Kidney (tissue), 14 donors: Measurements from ENCODE around the gene ST8SIA3. TPM values are rescaled to one million over a fixed set of nuclear protein-coding genes. Genes with fewer than 3 reads are reported as not detected.

Experiments
- DNase-seq, 5 donors: peaks; one replicate each; pipeline ENCODE4 v3.0.0-alpha.2; 2013 to 2020
- FAIRE-seq: peaks from 2 replicates; lab custom pipeline; 2012; peaks lifted over from hg19 to GRCh38; lab: Jason Lieb, UNC
- H3K27ac ChIP-seq, 2 donors: one replicate each; pipeline ENCODE4 v1.7.0; 2013; ENCODE audit warnings: low read depth in 2 of 2, low read length in 2 of 2, inconsistent platforms in 1 of 2
- H3K27me3 ChIP-seq: one replicate; pipeline ENCODE4 v1.7.1; 2013; ENCODE audit warnings: low read length, inconsistent platforms; ENCODE audit not compliant: control insufficient read depth, insufficient read depth
- H3K36me3 ChIP-seq, 3 donors: one replicate each; pipeline versions ENCODE4 v1.7.0 to v1.7.1; 2013; ENCODE audit warnings: low read length in 3 of 3, control low read depth in 1 of 3, inconsistent platforms in 1 of 3; ENCODE audit not compliant: insufficient read depth in 3 of 3, control insufficient read depth in 2 of 3
- H3K4me1 ChIP-seq, 3 donors: one replicate each; pipeline versions ENCODE4 v1.7.0 to v1.7.1; 2013; ENCODE audit warnings: low read length in 3 of 3, inconsistent platforms in 1 of 3, low read depth in 1 of 3; ENCODE audit not compliant: control insufficient read depth in 2 of 3, insufficient read depth in 2 of 3
- H3K4me3 ChIP-seq, 3 donors: one replicate each; pipeline versions ENCODE4 v1.7.0 to v1.8.1; 2013; ENCODE audit warnings: low read length in 3 of 3, control low read depth in 1 of 3, inconsistent platforms in 1 of 3
- H3K9ac ChIP-seq, 3 donors: one replicate each; pipeline versions ENCODE4 v1.7.0 to v1.7.1; 2013; ENCODE audit warnings: low read length in 3 of 3, control low read depth in 1 of 3, inconsistent platforms in 1 of 3
- H3K9me3 ChIP-seq, 3 donors: one replicate each; pipeline versions ENCODE4 v1.7.0 to v1.7.1; 2013; ENCODE audit warnings: low read length in 3 of 3, control low read depth in 1 of 3, inconsistent platforms in 1 of 3; ENCODE audit not compliant: control insufficient read depth in 2 of 3, insufficient read depth in 1 of 3
- CTCF ChIP-seq: IDR thresholded peaks from 3 replicates; pipeline ENCODE4 v1.5.1; 2012; ENCODE audit warnings: mild to moderate bottlenecking, moderate library complexity, borderline replicate concordance; ENCODE audit not compliant: insufficient read depth; ENCODE audit errors: extremely low read depth
- intact Hi-C: fragments of 100-400 bp; cut with DNase I; formaldehyde crosslinking; loops from one replicate; pipeline ENCODE4 v1.11.1; 2022
- polyA plus RNA-seq: library from polyadenylated mRNA; stranded (reverse); fragments of 350-450 nt; fragmentation: Illumina TruSeq; extraction: RNeasy Lipid Tissue Mini Kit (QIAGEN cat#74804); gene quantifications from one replicate; pipeline ENCODE4 v1.2.3, GENCODE V29; 2014; ENCODE audit warnings: low read depth, low replicate concordance; ENCODE audit not compliant: insufficient read depth
- total RNA-seq: library from RNA; stranded (reverse); fragmentation: NEBNext Ultra II Directional; extraction: Animal tissue kit (Norgen Biotek cat#: 25700); gene quantifications from one replicate; pipeline ENCODE4 v1.2.1, GENCODE V29; 2021
- donor health status: control.
- donor health status: control.
- donor health status: control.
- donor health status: control.
- donor health status: control.
- donor health status: DM: yes; HTN: yes; CAD: no.
- donor health status: Normal renal cell carcinoma (clear cell type).

Gene ST8SIA3
- total and polyA plus RNA-seq, 2 donors from 2014 or later = not detected

DNA sequence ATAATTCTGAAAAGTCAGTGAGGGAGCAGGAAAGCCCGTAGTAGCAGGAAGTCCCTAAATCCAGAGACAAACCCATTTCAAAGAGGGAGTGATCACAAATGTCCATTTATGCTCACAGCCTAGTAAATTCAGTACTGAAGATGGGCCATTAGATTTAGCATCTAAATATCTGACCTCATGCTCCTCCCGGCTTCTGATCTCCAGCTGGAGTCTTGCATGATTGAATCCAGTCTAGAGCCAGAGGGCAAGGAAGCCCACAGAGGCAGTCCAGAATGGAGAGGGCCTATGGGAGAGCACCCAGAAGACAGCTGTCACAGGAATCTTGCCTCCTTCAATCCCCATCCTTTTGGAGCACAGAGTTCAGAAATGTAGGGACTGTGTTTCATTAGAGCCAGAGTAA lies 16.0 kb upstream of the ST8SIA3 start:
- no peak for TF ChIP-seq CTCF
- Histone ChIP-seq H3K9ac (no peak overlapping the region), H3K27ac (no peak overlapping the region), H3K36me3 (no peaks in the 10 kb centered on the region), H3K4me1 (no peaks in the 10 kb centered on the region), H3K27me3 (no peaks in the 10 kb centered on the region), H3K9me3 (no peaks in the 10 kb centered on the region), H3K4me3 (no peak overlapping the region)
- FAIRE-seq (no peak), DNase-seq (no peak)
- intact Hi-C loops = no loop called here

GRCh38 chr18:57337890-57338289 lies 14.5 kb upstream of the ST8SIA3 start:
- TF ChIP-seq CTCF = no peak
- no peak for FAIRE-seq
- intact Hi-C loops = no loop called here
- Histone ChIP-seq H3K4me3 (no peak overlapping the region), H3K27me3 (no peaks in the 10 kb centered on the region), H3K27ac (no peak overlapping the region), H3K4me1 (no peaks in the 10 kb centered on the region), H3K9me3 (no peaks in the 10 kb centered on the region), H3K9ac (no peak overlapping the region), H3K36me3 (no peaks in the 10 kb centered on the region)
- peak in 3 of 5 donors; percentile 12 to 31 (median 19) for DNase-seq

GRCh38 chr18:57343833-57344232 lies 8.5 kb upstream of the ST8SIA3 start:
- no peak overlapping the region for H3K9ac ChIP-seq
- intact Hi-C loops = no loop called here
- no peaks in the 10 kb centered on the region for H3K27me3 ChIP-seq
- no peak overlapping the region for H3K27ac ChIP-seq
- FAIRE-seq (no peak), DNase-seq (no peak)
- no peaks in the 10 kb centered on the region for H3K9me3 ChIP-seq
- no peaks in the 10 kb centered on the region for H3K36me3 ChIP-seq
- no peaks in the 10 kb centered on the region for H3K4me1 ChIP-seq
- no peak for TF ChIP-seq CTCF
- no peak overlapping the region for H3K4me3 ChIP-seq

- H3K4me1 ChIP-seq = no peaks in the 10 kb centered on the region
- no peaks in the 10 kb centered on the region for H3K9me3 ChIP-seq
- peaks cover 10% of the 10 kb centered on the region for H3K27me3 ChIP-seq
- H3K4me3 ChIP-seq = no peak overlapping the region
- TF ChIP-seq CTCF = no peak
- no peaks in the 10 kb centered on the region for H3K36me3 ChIP-seq
- no peak for FAIRE-seq
- no peak for DNase-seq
- H3K27ac ChIP-seq = no peak overlapping the region
- no peak overlapping the region for H3K9ac ChIP-seq
- intact Hi-C loops = no loop called here
These were observed 5.5 kb upstream of the ST8SIA3 start for GRCh38 chr18:57346876-57347275.
